OCI-LY3 (cell line): ENCODE results near the gene ZNF550.

ENCODE experiments used
- CTCF ChIP-seq: fragments of 200-600, 300-600 bp; sonication (generic); IDR thresholded peaks from 2 replicates; pipeline ENCODE4 v1.5.1; 2014; ENCODE audit warnings: antibody characterized with exemption, low read length, low read depth
- EZH2phosphoT487 ChIP-seq: fragments of 200-600 bp; shearing (Covaris generic); IDR thresholded peaks from 2 replicates; pipeline ENCODE4 v1.6.1; 2018; ENCODE audit warnings: antibody characterized with exemption, mixed run types, low read depth

GRCh38 chr19:57557659-57558058, 2.0 kb downstream of the ZNF550 start:
- no peak for TF ChIP-seq CTCF
- no peak for TF ChIP-seq EZH2phosphoT487
